Type B pancreatic cell (in vitro differentiated cells): ENCODE measurements around the gene NRM. TPM values are rescaled to one million over a fixed set of nuclear protein-coding genes. Genes with fewer than 3 reads are reported as not detected.
"Not testable (repeated sequence)": the region's sequence is repeated elsewhere in the genome, so short reads cannot be mapped to it uniquely, and the experiment has no call there.

ENCODE experiments used
- DNase-seq: peaks from one replicate; pipeline ENCODE4 v3.0.0; 2021; ENCODE audit warnings: mixed read lengths; ENCODE audit not compliant: unreplicated experiment; ENCODE audit errors: extremely low spot score
- H3K27ac Mint-ChIP-seq: 2 replicates; pipeline ENCODE4 v1.8.0; 2021; ENCODE audit warnings: mild to moderate bottlenecking, mixed read lengths
- H3K27me3 Mint-ChIP-seq: 2 replicates; pipeline ENCODE4 v1.8.0; 2021; ENCODE audit warnings: mixed read lengths
- H3K36me3 Mint-ChIP-seq: 2 replicates; pipeline ENCODE4 v1.8.0; 2021; ENCODE audit warnings: mixed read lengths
- H3K4me1 Mint-ChIP-seq: one replicate; pipeline ENCODE4 v1.8.0; 2021; ENCODE audit warnings: mixed read lengths; ENCODE audit not compliant: unreplicated experiment
- H3K4me3 Mint-ChIP-seq: 2 replicates; pipeline ENCODE4 v1.8.0; 2021; ENCODE audit warnings: mild to moderate bottlenecking, mixed read lengths
- H3K9me3 Mint-ChIP-seq: 2 replicates; pipeline ENCODE4 v1.8.0; 2021; ENCODE audit warnings: mixed read lengths
- total RNA-seq: library from RNA; stranded (reverse); gene quantifications from 2 replicates; pipeline ENCODE4 v1.2.1, GENCODE V29; 2021; ENCODE audit warnings: low replicate concordance
- TF ChIP-seq, protein P1 (sequence below): fragments of 200-600 bp; sonication (generic); conservative IDR thresholded peaks from 2 replicates; pipeline ENCODE4 v1.5.0; 2021; ENCODE audit warnings: antibody characterized with exemption, mild to moderate bottlenecking

The NRM gene
- total RNA-seq, 1 donor from 2014 or later, result 48.9 TPM

DNA sequence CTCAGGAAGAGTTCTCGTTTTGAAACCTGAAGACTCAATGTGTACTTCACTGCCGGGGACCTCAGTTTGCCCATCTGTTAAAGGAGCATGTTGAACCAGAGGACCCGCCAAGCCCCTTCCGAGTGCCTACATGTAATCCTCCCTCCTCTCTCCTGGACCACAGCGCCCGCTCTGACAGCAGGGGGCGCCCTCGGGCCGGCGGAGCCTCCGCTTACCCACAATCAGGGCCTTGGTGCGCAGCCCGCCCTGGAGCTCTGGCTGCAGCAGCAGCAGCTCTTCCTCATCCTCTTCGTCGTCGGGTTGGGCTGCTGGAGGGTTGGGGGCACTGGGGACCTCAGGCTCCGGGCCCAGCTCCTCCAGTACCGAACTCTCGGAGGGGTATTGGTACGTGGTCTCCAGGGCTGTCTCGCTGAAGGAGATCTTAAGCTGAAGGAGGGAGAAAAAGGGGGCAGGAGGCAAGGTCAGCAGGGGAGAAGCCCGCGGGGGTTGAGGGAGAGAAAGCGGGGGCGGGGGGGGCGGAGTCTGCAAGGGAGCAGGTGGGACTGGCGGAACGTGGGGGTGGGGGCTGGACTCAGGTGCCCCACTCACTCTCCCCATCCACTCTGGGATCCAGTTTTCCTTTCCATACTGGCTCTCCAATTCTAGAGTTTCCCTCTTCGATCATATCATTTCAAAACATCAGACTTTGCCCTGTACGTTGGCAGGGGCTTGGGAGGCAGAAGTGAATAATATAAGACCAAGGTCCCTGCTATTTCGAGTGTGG, 11.6 kb downstream of the NRM start:
- peaks cover 9% of the 10 kb centered on the region for H3K36me3 Mint-ChIP-seq
- peaks cover 33% of the 10 kb centered on the region for H3K4me1 Mint-ChIP-seq
- H3K4me3 Mint-ChIP-seq, result peak overlapping the region; percentile 31
- H3K27ac Mint-ChIP-seq, result no peak overlapping the region
- no peaks in the 10 kb centered on the region for H3K27me3 Mint-ChIP-seq
- peak; percentile 94 for DNase-seq
- H3K9me3 Mint-ChIP-seq, result no peaks in the 10 kb centered on the region
- TF ChIP-seq, protein P1, sequence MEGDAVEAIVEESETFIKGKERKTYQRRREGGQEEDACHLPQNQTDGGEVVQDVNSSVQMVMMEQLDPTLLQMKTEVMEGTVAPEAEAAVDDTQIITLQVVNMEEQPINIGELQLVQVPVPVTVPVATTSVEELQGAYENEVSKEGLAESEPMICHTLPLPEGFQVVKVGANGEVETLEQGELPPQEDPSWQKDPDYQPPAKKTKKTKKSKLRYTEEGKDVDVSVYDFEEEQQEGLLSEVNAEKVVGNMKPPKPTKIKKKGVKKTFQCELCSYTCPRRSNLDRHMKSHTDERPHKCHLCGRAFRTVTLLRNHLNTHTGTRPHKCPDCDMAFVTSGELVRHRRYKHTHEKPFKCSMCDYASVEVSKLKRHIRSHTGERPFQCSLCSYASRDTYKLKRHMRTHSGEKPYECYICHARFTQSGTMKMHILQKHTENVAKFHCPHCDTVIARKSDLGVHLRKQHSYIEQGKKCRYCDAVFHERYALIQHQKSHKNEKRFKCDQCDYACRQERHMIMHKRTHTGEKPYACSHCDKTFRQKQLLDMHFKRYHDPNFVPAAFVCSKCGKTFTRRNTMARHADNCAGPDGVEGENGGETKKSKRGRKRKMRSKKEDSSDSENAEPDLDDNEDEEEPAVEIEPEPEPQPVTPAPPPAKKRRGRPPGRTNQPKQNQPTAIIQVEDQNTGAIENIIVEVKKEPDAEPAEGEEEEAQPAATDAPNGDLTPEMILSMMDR, result peak; percentile 97

DNA sequence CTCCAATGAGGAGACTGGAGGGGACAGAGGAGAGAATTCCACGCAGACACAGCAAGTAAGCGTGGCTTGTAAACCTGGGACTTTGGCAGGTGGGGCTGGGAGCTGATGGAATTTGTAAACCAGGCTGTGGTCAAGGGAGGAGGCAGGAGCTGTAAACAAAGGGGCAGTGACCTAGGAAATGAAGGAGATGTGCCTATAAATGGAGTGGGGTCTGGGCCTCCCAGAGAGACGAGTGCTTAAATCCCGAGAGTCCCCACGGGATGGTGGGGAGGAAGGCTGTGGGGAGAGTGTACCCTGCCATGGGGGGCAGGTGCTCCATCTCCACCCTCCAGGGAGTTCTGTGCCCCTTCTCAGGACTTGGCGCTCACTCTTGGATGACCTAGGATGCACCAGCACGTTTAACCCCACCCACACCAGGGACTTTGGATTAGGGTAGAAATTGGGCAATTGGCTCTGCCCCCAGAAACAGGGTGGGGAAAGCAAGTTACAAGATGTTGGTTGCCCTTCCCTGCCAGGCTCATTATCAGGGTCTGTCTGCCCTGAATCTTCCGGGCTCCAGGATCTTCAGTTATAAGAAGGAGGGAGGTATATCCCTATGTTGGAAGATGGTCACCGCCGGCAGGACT, 14.0 kb downstream of the NRM start:
- no peak overlapping the region for H3K4me3 Mint-ChIP-seq
- DNase-seq, result no peak
- H3K4me1 Mint-ChIP-seq, result peaks cover 18% of the 10 kb centered on the region
- H3K9me3 Mint-ChIP-seq, result no peaks in the 10 kb centered on the region
- peaks cover 6% of the 10 kb centered on the region for H3K36me3 Mint-ChIP-seq
- H3K27me3 Mint-ChIP-seq, result no peaks in the 10 kb centered on the region
- H3K27ac Mint-ChIP-seq, result no peak overlapping the region
- TF ChIP-seq, protein P1, result no peak

DNA sequence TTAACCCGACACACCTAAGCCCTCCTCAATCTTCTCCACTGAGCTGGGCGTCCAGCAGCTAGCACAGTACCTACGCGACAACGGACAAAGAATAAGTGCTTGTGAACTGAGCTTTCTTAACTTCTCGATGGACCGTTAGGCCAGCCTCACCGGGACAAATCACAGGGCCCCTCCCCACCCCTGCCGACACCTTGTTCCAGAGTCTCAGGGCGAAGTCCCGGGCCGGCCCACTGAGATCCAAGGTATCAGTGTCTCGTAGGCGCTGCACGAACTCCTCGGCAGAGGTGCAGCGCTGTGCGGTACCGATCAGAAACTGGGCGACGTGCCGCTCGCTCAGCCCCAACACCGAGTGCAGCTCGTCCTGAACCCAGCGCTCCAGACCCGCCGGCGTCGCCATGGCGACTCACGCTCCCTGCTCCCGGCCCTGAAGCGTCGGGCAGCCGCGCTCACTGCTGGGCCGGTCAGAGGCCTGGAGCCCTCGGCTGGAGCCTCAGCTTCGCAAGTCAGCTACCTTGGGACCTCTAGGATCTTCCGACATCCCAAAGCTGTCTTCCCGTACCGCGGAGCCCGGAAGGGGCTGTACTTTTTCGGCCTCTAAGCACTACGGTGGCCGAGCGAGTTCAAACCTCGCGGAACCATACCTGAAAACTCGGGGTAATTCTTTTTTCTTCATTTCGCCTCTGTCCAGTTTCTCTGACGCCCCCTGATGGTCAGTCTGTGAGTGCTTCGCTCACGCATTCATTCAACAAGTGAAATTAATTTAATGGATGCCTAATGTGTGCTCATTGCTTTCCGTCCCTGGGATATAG, 18.1 kb downstream of the NRM start, which contains the start of gene DHX16:
DHX16 (minus strand) TSS at position 562 of the 809 bp plus-strand sequence; CDS start at position 397, 165 bp downstream.
- H3K4me1 Mint-ChIP-seq, result peaks cover 8% of the 10 kb centered on the region
- DNase-seq, result peak; percentile 92
- no peaks in the 10 kb centered on the region for H3K27me3 Mint-ChIP-seq
- no peaks in the 10 kb centered on the region for H3K9me3 Mint-ChIP-seq
- H3K27ac Mint-ChIP-seq, result peak within 1 kb of the TSS; percentile 84
- peaks cover 6% of the 10 kb centered on the region for H3K36me3 Mint-ChIP-seq
- TF ChIP-seq, protein P1, result peak; percentile 92
- peak within 1 kb of the TSS; percentile 86 for H3K4me3 Mint-ChIP-seq

DNA sequence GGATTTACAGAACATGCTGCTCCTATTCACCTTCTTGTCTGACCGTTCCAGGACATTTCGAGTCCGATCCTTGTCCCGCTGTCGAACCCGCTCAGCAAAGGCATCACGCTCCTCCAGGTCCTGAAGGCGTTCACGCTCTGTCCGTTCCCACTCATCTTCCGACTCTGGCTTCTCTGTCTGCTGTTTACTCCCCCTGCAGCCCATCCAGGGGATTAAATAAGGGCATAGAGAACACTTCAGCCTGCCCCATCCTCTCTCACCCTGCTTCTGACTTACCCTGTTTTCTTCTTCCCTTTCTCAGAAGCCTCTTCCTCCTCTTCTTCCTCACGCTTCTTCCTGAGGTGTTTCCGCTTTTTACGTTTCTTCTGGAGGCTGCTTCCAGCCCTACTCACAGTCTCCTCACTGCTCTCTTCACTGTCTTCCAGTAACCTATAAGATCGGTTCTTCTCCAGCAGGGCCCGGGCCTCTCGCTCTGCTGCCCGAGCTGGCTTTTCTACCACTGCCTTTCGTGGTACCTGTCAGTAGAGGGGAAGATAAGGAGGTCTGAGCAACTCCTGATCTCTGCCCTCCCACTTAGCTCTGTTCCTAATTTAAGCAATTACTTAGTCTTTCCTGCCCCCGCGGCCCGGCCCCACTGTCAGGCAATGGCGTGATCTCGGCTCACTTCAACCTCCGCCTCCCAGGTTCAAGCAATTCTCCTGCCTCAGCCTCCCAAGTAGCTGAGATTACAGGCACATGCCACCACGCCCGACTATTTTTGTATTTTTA, 19.8 kb downstream of the NRM start:
- Mint-ChIP-seq H3K9me3 (no peaks in the 10 kb centered on the region), H3K4me3 (peak overlapping the region; percentile 75), H3K27me3 (no peaks in the 10 kb centered on the region), H3K36me3 (peaks cover 8% of the 10 kb centered on the region), H3K4me1 (peaks cover 8% of the 10 kb centered on the region), H3K27ac (no peak overlapping the region)
- TF ChIP-seq, protein P1, result peak; percentile 57
- DNase-seq, result no peak

DNA sequence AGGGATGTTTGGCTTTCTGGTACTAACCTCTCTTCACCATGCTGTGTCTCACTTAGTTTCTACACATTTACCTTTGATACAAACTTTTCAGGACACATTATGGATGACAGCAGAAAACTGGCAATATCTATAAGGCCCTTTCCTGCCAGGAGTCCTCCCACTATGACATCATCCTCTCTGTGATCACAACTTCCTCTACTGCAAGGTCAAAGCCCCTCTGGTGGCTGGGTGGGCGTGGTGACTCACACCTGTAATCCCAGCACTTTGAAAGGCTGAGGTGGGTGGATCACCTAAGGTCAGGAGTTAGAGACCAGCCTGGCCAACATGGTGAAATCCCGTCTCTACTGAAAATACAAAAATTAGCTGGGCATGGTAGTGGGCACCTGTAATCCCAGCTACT, 24.5 kb downstream of the NRM start:
- DNase-seq, H3K4me1 Mint-ChIP-seq, H3K27me3 Mint-ChIP-seq, H3K9me3 Mint-ChIP-seq, H3K27ac Mint-ChIP-seq, H3K4me3 Mint-ChIP-seq: not testable (repeated sequence)
- H3K36me3 Mint-ChIP-seq, result peaks cover 28% of the 10 kb centered on the region
